ENCODE measurements around the gene PAX7.

Gene PAX7

GRCh38 chr1:18619467-18619835 is 11.2 kb upstream of the PAX7 start:
- DNase-seq, result no peak

- DNase-seq, result no peak
These were observed 2.1 kb upstream of the PAX7 start for GRCh38 chr1:18628511-18628910.

DNA sequence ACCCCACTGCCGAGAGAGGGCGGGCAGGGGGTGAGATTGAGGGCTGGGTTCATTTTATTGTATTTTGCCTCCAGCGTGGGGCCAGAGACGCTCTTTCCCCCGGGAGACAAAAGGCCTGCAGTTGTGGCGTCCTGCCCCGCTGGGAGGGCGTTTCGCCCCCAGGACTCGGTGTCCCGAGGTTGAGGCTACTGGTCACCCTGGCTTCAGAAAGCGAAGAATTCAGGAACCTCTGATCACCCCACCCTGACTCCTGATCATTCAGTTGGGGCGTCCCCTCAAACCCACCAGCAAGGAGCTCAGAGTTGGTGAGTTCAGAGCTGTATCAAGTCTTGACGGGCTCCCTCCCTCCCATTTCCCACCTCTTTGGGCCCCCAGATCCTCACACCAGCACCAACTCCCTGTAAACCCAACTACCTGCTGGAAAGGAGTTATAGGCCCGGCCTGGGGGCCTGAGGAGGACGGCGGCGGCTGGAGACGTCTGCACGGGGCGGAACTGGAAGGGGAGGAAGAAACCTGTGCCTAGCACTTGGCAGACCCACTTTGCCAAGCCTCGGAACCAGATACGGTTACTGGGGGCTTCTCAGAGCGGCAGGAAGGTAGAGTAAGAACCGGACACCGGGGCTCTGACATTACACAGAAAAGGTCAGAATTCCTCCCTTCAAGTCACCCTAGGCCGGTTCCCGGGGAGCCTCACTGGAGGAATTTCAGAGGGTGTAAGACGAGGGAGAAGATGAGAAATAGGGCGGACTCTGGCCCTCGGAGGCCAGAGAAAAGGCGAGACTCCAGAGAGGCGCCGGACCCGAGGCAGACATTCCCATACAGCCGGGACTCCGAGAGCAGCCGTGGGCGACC is 761 bp upstream of the PAX7 start:
- no peak for DNase-seq

DNA sequence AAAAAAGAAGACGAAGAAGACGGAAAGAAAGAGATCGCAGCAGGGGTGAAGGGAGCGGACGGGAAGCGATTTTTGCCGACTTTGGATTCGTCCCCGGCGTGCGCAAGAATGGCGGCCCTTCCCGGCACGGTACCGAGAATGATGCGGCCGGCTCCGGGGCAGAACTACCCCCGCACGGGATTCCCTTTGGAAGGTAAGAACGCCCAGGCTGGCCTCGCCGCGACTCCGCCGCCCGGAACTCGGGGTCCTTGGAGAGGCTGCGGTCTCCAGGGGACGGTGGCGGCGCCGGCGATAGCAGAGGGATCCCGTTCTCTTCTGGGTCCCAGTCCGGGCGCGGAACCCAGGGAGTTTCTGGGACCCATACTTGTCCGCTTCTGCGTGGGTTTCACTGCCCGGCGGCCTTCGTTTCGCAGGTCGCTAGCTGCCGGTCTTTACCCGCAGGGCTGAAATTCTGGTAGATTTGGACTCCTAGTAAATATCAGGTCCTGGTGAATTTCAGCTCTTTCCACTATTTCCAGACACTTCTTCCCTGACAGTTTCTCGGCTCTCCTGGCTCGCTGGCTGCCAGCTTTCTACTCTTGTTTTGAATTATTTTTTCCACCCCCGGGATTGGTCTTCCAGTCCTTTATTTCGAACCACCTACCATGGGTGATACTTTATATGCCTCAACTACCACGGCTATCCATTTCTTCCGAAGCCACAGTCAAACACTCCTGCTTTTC is 1.0 kb downstream of the PAX7 start:
- no peak for DNase-seq

- DNase-seq, result no peak
These were observed 1.6 kb downstream of the PAX7 start for GRCh38 chr1:18632218-18632588.

DNA sequence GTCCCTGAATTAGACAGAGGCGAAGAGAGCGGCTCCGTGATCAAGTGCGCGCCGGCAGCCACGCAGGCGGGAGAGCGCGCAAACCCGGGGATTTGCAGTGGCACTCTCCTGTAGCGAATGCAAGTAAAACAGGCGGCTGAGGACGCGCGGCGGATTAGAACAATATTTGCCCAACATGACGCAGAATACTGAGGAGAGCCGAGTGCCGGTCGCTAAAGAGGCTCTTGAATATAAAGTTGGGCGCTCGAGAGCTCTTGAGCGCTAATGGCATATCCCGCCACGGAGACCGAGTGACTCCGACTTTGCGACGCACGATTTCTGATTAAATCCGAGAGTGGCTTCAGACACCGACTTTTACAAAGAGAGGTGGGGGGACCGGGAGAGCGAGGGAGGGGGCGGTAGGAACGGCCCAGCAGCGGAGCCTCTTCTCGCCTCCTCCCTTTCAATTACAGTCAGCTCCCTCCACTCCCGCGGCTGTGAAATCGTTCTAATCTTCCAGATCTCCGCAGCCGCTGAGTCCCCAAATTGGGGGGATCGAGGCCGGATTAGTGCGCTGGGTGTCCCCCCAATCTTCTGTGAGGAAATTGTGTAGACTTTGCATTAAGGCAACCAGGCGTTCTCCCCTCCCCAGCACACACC is 2.3 kb downstream of the PAX7 start:
- no peak for DNase-seq

DNA sequence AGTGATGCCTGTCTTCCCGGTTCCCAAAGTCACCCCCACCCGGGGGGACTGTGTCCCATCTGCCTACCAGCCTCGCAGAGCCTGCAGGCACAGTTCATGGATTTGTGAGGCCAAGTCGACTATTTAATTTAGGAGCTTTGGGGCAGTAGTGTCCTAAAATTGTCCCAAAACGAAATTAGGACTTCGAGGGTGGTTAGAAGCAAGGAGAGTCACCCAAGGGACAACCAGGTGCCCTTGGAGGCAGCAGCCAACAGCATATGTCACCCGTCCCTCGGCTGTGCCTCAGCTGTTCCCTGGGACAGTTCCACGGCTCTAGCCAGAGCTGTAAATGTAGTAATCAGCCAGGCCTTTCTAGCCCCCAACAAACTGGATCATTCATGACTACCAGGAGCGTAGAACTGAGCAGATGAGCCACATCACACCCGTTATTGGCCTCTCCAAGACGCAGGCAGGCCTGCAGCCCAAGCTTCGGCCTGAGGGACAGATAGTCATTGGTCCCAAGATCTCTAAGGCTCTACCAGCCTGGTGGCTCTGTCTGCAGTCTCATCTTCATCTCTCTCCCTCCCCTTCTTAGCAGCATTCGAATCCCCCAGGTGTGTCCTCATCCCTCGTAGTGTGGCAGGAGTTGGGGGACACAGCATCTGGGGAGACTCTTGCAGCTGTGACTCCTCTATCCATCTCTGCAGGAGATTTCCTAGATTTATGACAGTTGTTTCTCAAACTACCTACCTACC is 2.9 kb downstream of the PAX7 start:
- no peak for DNase-seq

- DNase-seq, result no peak
These were observed 3.6 kb downstream of the PAX7 start for GRCh38 chr1:18634276-18634675.

- DNase-seq, result no peak
These were observed 4.5 kb downstream of the PAX7 start for GRCh38 chr1:18635070-18635577.

DNA sequence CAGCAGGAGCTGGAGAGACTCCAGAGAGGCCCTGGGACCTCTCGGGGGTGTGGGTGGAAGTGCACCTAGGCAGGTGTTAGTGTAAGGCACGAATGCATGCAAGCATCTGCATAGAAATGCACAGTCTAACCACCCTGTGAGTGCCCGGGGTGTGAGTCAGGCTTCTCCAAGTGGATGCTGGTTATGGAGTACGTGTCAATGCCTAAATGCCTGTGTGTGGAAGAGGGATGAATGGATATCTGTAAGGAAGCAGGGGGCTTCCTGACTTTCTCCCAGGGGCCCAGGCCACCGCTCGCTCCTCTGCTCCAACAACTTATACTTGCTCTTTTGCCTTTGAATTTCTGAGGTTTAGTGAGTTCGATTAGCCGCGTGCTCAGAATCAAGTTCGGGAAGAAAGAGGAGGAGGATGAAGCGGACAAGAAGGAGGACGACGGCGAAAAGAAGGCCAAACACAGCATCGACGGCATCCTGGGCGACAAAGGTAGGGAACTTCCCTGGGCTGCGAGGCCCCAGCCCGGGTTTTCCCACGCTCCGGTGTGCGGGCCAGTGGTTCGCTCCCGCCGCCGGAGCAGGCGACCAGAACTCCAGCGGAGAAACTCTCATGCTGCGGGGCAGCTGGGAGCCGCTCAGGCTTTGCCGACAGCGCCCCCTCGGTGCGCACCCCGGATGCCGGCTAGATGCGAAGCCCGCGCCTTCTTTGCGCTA is 5.4 kb downstream of the PAX7 start:
- no peak for DNase-seq

DNA sequence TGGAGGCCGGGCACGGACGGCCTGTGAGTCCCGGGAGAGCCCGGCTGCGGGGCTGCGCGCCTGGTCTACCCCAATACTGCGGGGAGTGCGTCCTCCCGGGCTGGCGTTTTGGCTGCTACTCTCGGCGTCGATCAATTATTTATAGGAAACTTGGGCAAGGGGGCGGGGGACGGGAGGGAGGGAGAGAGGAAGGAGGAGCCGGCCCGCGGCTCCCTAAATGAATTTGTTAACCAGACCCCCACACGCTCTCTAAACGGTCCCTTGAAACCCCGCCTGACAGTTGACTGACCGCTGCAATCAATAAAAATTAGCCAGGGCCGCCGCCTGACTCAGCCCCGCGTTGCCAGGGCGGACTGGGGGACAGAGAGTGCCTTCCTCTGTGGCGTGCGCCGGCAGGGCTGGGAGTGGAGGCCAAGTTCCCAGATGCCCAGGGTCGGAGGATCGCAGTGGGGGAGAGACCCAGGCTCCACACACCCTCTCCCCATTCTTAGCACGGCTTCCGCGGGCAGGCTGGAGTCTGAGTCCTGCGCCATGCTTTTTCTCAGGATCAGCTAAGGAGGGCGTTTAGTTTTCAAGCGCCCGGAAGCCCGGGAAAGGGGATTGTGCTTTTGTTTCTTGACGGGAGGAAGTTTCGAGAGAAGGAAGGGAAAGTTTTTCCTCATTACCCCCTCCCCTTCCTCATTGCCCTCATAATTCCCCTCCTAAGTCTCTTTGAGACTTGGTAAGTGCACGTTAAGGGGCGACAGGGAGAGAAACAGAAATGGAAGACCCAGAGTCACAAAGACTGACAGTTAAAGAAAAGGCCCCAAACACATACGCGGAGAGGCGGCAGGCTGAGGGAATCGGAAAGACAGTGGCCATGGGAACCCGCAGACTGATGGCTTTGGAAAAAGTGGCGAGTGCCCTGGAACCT is 6.2 kb downstream of the PAX7 start:
- no peak for DNase-seq

DNA sequence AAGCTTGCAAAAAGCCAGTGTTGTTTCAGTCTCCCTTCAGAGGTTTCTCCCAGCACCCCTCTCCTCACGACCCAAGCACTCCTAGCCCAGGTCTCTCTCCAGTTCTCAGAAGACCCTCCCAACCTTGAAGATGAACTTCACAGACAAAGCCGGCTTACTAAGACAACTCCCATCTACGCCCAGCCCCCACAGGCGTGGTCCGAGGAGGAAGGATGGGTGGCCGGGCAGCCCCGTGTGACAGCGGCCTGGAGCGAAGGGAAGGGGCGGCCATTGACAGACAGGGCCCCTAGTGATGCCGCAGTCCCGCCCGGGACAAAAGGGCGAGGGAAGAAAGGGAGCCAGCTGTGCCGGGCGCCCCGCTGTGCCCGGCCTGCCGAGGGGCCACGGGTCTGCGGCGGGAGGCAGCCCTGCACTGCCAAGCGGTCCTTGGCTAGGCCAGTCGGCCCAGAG is 6.9 kb downstream of the PAX7 start:
- DNase-seq, result no peak

DNA sequence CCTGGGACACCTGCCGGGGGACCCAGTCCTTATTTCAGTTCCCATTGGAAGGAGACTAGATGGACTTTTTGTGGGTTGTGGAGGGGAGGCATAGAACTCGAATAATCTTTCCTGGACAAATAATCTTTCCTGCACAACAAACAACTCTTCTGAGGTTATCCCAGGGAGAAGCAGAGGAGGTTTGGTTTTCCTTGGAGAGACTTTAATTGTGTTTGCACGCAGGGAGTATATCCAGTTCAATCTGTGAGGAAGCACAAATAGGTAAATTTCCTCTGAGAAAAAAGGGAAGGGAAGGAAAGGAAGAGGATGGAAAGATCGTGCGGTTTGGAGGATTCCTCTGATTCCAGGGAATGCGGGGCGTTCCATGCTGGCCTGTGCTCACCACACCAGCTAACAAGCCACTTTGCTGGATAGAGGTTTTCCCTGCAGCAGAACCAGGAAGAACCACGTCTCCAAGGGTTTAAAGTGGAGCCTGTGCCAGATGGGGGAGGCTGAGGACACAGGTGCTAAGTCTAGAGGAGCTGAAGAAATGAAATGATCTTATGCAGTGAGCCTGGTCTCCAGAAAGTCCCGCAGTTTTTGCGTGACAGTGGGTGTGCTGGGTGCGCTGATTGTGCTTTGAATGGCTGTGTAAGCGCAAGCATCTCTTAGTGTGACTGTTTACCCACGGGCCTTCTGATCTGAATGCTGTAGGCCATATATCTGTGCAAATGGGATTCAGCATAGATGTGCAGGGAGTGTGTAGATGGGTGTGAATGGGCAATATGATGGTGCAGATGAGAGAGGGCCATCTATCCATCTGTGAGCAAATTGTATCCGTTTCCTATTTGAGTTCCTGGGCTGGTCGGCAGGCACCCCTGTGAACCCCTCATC is 7.6 kb downstream of the PAX7 start:
- DNase-seq, result no peak

DNA sequence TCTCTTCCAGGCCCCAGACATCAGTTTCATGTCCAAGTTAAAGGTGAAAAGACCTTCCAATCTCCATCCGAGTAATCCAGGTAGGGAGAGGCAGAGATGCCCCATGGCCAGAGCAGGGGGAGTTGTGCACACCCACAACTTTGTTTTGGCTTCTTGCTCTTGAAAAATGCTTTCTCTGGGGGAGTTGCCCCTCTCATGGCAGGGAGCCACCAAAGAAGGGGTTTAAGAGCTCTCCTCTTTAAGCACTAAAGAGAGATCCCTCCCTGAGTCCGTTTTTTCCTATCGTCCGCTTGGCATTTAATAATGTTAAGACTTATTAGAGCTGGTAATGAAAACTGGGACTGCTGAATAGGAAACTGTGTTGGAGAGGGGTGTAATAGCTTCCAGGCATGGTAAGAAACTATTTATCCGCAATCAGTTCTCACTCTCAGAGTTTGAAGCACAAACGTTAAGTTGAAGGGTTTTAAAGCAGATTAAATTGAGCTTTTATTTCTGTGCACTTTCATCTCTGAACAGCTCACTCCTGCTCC is 8.3 kb downstream of the PAX7 start:
- no peak for DNase-seq

GRCh38 chr1:18639368-18640055 is 8.9 kb downstream of the PAX7 start:
- no peak for DNase-seq

DNA sequence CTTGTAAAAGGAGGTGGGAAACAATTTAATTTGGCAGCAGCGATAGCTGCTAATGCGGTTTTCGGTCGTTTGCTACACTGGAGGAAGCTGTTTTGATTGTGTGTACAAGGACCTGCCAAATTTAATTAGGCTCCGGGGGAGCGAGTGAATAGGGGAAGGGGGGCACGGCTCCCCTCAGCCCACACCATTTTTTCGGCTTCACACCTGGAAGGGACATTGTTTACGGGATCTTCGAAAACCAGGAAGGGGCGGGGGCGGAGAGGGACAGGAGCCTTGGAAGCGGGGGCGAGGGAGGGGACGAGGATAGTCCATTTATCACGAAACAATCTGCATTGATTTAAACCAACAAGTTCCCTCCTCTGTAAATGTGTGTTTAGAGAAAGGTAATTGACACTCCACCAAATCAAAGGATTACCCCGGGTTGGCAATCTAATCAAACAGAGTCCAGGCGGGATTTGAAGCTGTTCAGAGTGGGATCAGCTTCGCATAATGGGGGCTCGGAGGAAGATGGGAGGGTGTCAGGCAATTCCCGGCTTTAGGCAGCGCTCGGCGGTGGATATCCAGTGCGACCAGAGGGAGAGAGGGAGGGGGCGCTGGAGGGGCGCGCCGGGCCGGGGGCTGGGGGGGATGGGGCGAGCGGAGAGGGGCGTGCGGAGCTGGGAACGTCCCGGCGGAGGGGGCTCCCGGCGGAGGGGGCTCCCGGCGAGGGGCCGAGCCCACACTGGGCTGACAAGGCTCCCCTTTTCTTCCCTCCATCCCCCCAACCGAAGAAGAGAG is 9.8 kb downstream of the PAX7 start:
- no peak for DNase-seq

DNA sequence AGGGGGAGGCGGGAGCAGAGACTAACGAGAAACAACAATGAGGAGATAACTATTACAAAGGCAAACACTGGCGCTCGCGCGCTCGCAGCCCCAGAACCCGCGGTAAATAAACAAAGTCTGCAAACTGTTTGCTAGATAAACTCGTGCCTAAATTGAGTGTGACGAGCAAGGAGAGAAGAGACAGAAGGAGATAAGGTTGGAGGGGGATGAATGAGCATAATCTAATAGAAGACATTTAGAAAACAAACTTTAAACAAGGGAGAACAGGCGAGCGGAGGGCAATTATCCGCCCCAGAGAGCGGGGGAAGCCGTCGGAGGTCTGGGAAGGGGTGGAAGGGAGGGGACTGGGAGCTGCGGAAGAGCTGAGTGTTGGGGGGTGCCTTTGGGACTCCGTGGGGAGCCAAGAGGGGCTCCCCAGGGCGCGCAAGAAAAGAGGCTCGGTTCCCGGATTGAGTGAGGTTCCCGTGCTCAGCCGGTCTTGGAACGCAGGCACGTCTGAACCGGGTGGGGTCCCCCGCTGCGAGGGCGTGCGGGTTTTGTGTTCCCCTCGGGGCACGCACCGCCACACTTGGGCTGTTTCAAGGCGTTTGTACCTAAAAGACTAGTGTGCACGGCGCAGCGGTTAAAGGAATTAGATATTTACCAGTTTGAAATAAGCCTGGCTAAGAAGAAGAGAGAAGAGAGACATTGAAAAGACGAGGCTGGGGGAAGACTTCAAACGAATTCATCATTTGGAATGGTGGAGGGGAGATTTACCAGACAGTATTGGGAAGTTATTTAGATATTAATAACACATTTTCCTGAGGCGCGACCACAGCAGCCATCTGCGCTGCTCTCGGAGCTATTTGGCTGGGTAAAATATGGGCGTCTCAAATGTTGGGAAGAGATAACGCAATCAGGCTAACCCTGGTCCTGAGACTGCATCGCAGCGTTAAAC is 10.6 kb downstream of the PAX7 start:
- DNase-seq, result no peak
